Stimulated activated CD8-positive, alpha-beta memory T cell treated with anti-CD3 and anti-CD28 coated beads, Interleukin-12 subunit alpha, Interleukin-12 subunit beta, amount 100 ng/mL, for 4 hours (primary cell): ENCODE results near the gene TENM4.

Experiments used
- DNase-seq: peaks from one replicate; pipeline ENCODE4 v3.0.0-alpha.2; 2020; ENCODE audit warnings: low read depth

The TENM4 gene

GRCh38 chr11:79294845-79295731 lies 145.7 kb downstream of the TENM4 start:
- DNase-seq: no peak

- DNase-seq: no peak
Measured at GRCh38 chr11:79291948-79292347, 148.9 kb downstream of the TENM4 start.

- DNase-seq: no peak
Measured at GRCh38 chr11:79290761-79291160, 150.1 kb downstream of the TENM4 start.

GRCh38 chr11:79287952-79288351 lies 152.9 kb downstream of the TENM4 start:
- DNase-seq: no peak

GRCh38 chr11:79285756-79286155 lies 155.1 kb downstream of the TENM4 start:
- DNase-seq: no peak

- DNase-seq: no peak
Measured at GRCh38 chr11:79276736-79277325, 164.0 kb downstream of the TENM4 start.

- DNase-seq: no peak
Measured at GRCh38 chr11:79274636-79275331, 166.0 kb downstream of the TENM4 start.

GRCh38 chr11:79273781-79274180 lies 167.0 kb downstream of the TENM4 start:
- no peak for DNase-seq

- DNase-seq: no peak
Measured at GRCh38 chr11:79269611-79270307, 171.1 kb downstream of the TENM4 start.

- DNase-seq: no peak
Measured at GRCh38 chr11:79266396-79266795, 174.4 kb downstream of the TENM4 start.

GRCh38 chr11:79265756-79266322 lies 175.0 kb downstream of the TENM4 start:
- no peak for DNase-seq

GRCh38 chr11:79264284-79264683 lies 176.5 kb downstream of the TENM4 start:
- DNase-seq: no peak

GRCh38 chr11:79263001-79263400 lies 177.8 kb downstream of the TENM4 start:
- no peak for DNase-seq

- no peak for DNase-seq
Measured at GRCh38 chr11:79262221-79262620, 178.6 kb downstream of the TENM4 start.

GRCh38 chr11:79261684-79262083 lies 179.1 kb downstream of the TENM4 start:
- no peak for DNase-seq

GRCh38 chr11:79259800-79260199 lies 181.0 kb downstream of the TENM4 start:
- DNase-seq: no peak

GRCh38 chr11:79258576-79258975 lies 182.3 kb downstream of the TENM4 start:
- no peak for DNase-seq

GRCh38 chr11:79255965-79256364 lies 184.9 kb downstream of the TENM4 start:
- DNase-seq: no peak

GRCh38 chr11:79253280-79253679 lies 187.6 kb downstream of the TENM4 start:
- DNase-seq: no peak

GRCh38 chr11:79249295-79249993 lies 191.4 kb downstream of the TENM4 start:
- DNase-seq: no peak

GRCh38 chr11:79244798-79245197 lies 196.0 kb downstream of the TENM4 start:
- no peak for DNase-seq
